ENCODE results near the gene KDM2A.

DNA sequence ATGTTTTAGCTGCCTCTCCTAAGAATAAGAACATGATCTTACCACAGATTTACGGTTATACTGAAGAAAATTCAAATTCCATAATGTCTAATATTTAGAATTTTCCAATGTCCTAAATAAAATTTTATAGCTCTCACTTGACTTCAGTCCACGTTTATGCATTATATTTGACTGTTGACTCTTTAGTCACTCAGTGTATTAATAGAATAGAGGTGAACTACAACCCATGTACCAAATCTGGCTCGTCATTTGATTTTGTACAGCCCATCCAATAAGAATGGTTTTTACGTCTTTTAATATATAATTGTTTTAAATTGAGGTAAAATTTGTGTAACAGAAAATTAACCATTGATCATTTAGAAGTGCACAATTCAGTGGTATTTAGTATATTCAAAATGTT, 34.9 kb downstream of the KDM2A start:
- TF ChIP-seq CTCF (IDR thresholded peaks at IDR 0.05): no peak
- TF ChIP-seq EZH2 (IDR thresholded peaks at IDR 0.05; ENCODE audit: borderline replicate concordance, insufficient read depth, low read depth, low read length, poor library complexity, severe bottlenecking): no peak

Measured in B cell (primary cell).